Measurements from ENCODE around the gene INKA1.

INKA1 gene

GRCh38 chr3:49792371-49793150 lies 10.5 kb upstream of the INKA1 start:
- no peak for TF ChIP-seq CTCF (IDR thresholded peaks at IDR 0.05; ENCODE audit: borderline replicate concordance, control extremely low read depth, extremely low read depth, insufficient read depth, missing control alignments)
- DNase-seq (ENCODE audit: low spot score), result no peak
- in situ Hi-C loops (cut with MboI; ENCODE audit: low sequenced_read_pairs, unreplicated experiment), result no loop called here

DNA sequence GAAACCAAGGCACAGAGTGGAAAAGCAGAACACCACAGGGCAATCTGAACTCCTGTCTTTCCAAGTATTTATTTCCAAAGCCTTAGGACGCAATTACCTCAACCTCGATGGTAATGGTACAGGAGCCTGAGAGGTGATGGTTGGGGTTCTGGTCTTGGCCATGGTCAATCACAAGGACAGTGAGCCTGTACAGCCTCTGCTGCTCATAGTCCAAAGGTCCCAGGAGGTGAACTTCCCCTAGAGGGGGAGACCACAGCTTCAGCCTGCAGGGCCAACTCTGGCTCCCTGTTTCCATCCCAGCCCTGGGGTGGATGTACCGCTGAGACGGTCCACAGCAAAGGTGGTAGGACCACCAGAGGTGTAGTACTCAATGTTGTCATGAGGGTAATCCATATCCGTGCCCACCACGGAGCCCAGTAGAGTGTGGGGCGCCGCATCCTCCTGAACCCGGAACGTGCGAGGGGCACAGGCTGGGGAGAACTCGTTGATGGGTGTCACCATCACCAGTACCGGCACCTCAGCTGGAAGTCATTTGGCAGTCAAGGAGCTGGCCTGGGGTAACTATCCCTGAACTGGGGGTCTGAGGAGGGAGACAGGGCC lies 9.5 kb upstream of the INKA1 start:
- TF ChIP-seq CTCF (IDR thresholded peaks at IDR 0.05; ENCODE audit: borderline replicate concordance, control extremely low read depth, extremely low read depth, insufficient read depth, missing control alignments), result no peak
- in situ Hi-C loops (cut with MboI; ENCODE audit: low sequenced_read_pairs, unreplicated experiment), result no loop called here
- DNase-seq (ENCODE audit: low spot score), result no peak

DNA sequence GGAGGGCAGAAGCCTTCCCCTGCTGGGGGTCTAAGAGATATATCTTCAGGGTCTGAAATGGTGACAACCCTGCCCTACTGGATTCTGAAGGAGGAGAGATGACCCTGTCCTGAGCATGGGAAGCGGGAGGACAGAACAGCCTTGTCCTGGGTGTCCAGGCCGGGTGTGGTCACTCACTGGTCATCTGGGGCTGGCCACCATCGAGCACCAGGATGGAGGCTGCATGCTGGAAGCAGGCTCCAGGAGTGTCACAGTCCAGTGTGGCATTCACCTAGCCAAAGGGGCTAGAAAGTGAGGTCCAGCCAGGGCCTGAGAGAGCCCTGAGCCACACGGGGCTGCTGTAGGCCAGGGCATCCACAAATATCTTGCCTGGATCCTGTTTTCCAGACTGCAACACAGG lies 8.6 kb upstream of the INKA1 start:
- in situ Hi-C loops (cut with MboI; ENCODE audit: low sequenced_read_pairs, unreplicated experiment), result no loop called here
- no peak for TF ChIP-seq CTCF (IDR thresholded peaks at IDR 0.05; ENCODE audit: borderline replicate concordance, control extremely low read depth, extremely low read depth, insufficient read depth, missing control alignments)
- no peak for DNase-seq (ENCODE audit: low spot score)

DNA sequence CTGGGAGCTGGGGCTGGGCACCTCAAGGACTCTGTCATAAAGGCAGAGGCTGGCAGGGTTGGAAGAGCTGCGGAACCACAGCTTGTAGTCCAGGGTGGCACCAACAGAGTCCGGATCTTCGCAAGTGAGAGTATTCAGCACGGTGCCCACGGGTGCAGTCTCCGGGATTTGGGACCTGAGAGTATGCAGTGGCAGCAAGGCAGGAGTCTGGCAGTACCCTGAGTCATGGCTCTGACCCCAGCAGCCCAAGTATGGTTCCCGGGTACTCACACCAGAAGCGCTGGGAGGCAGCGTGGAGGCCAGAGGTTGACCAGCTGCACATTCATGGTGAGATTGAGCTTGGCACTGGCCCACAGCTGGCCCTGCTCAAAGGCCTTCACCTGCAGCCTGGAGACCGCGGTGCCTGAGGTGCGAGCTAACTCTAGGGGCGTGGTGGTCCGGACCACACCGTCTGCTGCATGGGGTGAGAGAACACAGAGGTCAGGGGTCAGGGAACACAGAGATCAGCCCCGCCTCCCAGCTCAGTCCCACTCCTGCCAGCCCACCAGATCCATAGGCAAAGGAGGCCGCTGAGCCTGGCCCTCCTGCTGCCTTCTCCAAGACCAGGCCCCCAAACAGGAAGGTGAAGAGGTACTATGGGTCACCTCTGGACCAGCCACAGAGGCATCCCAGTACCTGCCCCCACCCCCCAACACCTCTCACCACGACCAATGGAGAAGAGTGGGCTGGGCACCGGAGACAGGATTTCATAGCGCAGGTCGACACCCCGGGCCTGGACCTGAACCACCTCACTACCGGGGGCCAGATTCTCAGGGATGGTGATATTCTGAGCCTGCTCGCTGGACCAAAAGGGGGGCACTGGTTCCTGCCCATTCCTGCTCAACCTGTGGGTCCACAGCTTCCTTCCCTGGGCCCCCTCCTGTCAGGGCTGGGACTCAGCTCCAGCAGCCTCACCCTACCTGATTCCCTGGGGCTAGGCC lies 7.8 kb upstream of the INKA1 start:
- no peak for TF ChIP-seq CTCF (IDR thresholded peaks at IDR 0.05; ENCODE audit: borderline replicate concordance, control extremely low read depth, extremely low read depth, insufficient read depth, missing control alignments)
- in situ Hi-C loops (cut with MboI; ENCODE audit: low sequenced_read_pairs, unreplicated experiment), result no loop called here
- DNase-seq (ENCODE audit: low spot score), result no peak

GRCh38 chr3:49799105-49799504 lies 4.0 kb upstream of the INKA1 start:
- no peak for DNase-seq (ENCODE audit: low spot score)
- no peak for TF ChIP-seq CTCF (IDR thresholded peaks at IDR 0.05; ENCODE audit: borderline replicate concordance, control extremely low read depth, extremely low read depth, insufficient read depth, missing control alignments)
- in situ Hi-C loops (cut with MboI; ENCODE audit: low sequenced_read_pairs, unreplicated experiment), result no loop called here

DNA sequence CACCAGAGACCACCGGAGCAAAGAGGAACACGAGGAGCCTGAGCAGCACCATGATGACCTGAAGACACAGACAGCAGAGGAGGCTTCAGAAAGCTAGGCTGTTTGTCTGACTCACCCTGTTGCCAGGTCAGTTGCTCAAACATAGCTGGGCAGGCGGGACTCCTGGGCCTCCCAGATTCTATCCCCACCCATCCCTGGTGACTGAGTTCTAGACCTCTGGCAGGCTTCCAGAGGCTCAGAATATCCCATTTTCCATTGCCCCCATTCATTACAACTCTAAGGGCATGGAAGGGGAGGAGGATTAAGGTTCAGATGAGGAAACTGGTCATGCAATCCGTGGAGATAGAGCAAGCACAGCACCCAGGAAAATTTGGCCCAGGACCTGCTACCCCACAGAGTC lies 3.3 kb upstream of the INKA1 start, which contains the start of gene CDHR4:
TSS of gene CDHR4 (minus strand) at position 113 of the 400 bp plus-strand sequence. CDS start at position 52, 61 bp downstream.
- in situ Hi-C loops (cut with MboI; ENCODE audit: low sequenced_read_pairs, unreplicated experiment), result no loop called here
- TF ChIP-seq CTCF (IDR thresholded peaks at IDR 0.05; ENCODE audit: borderline replicate concordance, control extremely low read depth, extremely low read depth, insufficient read depth, missing control alignments), result no peak
- DNase-seq (ENCODE audit: low spot score), result no peak

Measured in GM13976 (cell line).